Left kidney (tissue), 2 donors: Measurements from ENCODE around the gene CMBL. TPM values are rescaled to one million over a fixed set of nuclear protein-coding genes. Genes with fewer than 3 reads are reported as not detected.
"Not testable (repeated sequence)": the region's sequence is repeated elsewhere in the genome, so short reads cannot be mapped to it uniquely, and the experiment has no call there.

ENCODE experiments used
- DNase-seq: peaks from one replicate; pipeline ENCODE4 v3.0.0-alpha.2; 2013
- polyA plus RNA-seq: library from polyadenylated mRNA; unstranded; fragments of 120-200 nt; gene quantifications from one replicate; pipeline ENCODE4 v1.2.1, GENCODE V29; 2013; ENCODE audit not compliant: insufficient read length

The CMBL gene
- polyA plus RNA-seq, 1 donor = 39.6 TPM

DNA sequence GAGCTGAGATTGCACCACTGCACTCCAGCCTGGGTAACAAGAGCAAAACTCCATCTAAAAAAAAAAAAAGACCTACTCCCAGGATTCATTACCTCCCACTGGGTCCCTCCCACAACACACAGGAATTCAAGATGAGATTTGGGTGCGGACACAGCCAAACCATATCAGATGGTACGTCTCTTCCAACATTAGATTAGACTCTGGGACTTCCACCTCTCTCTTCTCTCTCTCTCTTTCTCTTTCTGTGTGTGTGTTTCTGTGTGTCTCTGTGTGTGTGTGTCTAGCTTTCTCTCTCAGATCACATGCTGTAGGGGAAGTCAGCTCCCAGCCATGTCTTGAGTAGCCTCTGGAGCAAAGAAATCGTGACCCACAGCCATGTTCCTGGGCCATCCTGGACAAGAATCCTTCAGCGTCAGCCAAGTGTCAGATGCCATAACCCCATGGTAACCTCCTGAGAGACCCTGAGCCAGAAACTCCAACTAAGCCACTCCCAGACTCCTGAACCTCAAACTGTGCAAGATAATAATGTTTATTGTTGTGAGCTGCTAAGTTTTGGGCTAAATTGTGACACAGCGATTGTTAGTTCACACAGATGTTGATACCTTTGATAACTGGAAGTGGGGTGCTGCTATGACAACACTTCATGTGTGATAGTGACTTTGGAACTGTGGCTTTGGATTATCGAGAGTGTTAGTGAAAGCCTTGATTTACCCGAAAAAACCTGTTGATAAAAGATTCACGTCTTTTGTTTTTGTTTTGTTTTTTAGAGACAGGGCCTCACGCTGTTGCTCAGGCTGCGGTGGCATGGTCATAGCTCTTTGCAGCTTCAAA is 4.1 kb upstream of the CMBL start:
- DNase-seq = no peak

- DNase-seq = not testable (repeated sequence)
Measured at GRCh38 chr5:10310835-10311570, 3.3 kb upstream of the CMBL start.

DNA sequence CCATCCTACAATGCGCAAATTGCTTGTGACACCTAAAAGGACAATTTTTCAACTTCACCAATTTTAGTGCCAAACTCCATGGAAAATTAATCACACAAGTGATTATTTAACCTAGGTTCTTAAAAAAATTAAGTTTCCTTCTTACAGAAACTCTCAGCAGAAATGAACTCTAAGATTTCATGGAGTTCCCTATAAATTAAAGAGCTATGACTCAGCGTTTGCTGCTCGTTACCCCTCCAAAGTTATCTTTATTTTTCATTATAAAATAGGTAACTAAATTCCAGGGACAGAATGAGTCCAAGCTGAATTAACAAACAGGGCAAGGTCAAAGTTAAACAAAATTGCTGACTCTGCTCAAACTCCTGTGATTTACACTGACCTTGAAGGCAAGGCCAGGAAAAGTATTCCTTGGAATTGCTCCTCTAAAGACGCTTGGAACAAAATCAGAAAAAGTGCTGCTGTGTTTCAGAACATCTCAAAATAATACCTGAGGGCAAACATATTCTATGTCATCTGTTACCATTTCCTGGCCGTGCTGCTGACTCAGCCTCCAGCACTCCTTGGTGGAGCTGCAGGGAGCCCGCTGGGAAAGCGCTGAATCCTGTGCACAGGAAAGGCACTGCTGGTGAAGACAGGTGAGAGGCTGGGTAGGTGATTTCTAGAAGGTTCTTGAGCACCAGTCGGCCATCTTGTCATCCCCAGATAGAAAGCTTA is 2.5 kb upstream of the CMBL start:
- no peak for DNase-seq

DNA sequence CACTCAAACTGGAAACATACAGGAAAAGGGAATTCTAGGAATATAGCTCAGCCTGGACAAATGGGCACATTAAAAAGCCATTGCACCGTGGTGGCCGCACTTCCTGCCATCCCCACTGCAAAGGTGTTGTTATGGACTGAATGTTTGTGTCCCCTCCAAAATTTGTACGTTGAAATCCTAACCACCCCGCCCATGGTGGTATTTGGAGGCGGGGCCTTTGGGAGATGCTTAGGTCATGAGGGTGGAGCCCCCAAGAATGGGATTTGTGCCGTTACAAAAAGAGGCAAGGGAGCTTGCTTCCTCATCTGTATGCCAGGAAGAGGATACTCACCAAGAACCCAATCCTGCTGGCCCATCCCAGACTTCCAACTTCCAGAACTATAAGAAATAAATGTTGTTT is 1.1 kb upstream of the CMBL start:
- no peak for DNase-seq

DNA sequence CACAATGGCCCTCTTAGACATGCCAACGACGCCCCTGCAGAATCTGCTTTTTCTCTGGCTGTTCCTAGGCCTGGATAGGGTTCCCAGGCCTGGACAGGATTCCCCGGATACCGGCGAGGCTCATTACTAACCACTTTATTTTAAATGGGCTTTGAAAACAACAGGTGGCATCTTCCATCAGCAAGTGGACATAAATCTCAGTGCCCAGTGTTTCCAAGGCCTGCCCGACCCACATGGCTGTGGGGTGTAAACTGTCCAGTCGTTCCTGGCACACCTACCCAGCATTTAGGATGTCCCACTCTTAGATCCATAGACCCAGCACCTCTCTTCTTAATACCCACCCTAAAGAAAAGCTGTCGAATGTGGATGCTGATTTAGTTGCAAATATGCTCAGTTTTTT is 896 bp downstream of the CMBL start:
- DNase-seq = no peak

DNA sequence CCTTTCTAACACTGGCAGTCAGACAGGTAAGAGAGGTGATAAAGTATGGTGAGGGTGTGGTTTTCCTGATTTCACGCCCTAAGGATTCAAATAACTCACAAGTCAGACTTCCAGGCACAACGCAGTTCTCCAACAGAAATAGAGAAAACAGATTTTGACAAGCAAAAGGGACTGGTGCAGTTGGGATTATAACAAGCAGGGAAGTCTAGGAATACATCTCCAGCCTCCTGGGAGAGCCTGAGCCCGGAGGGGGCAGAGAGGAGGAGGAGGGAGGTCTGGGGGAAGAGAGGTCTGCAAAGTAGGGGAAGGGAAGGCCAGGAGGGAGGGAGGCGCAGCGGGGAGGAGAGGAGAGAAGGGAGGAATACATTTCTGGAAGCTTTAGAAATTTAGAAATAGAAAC is 1.6 kb downstream of the CMBL start:
- no peak for DNase-seq

- no peak for DNase-seq
Measured at GRCh38 chr5:10304932-10305331, 2.8 kb downstream of the CMBL start.

DNA sequence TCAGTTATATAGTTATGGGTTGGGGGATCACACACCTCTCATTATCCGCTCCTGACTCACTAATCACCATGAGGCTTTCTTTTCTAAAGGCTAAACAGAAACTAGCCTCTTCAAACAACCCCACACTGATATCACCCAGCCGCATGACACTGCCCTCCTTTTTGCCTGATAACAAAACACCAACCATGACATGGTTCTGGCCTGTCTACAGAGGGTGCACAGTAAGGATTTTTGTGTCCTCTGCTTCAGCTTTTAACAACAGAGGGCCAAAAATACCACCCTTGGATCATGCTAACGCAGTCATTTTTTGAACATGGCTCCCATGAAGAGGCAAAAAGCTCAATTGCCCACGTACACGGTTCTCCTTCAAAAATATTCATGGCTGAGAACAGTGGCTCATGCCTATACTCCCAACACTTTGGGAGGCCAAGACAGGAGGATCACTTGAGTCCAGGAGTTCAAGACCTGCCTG is 4.0 kb downstream of the CMBL start:
- DNase-seq = no peak

GRCh38 chr5:10303201-10303600 is 4.5 kb downstream of the CMBL start:
- DNase-seq = no peak

GRCh38 chr5:10301842-10302610 is 5.7 kb downstream of the CMBL start:
- DNase-seq = no peak

- no peak for DNase-seq
Measured at GRCh38 chr5:10301266-10301665, 6.4 kb downstream of the CMBL start.

DNA sequence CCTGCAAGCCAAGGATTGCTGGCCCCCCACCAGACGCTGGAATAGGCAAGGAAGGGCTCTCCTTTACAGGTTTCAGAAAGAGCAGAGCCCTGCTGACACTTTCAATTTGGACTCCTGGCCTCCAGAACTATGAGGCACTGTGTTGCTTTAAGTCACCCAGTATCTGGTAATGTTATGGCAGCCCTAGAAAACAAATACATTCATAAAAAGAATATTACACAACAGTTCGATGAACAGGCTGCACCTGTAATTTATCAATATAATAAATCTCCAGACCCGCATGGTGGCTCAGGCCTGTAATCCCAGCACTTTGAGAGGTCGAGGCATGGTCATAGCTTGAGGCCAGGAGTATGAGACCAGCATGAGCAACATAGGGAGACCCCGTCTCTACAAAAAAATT is 7.5 kb downstream of the CMBL start:
- DNase-seq = no peak

- DNase-seq = no peak
Measured at GRCh38 chr5:10297646-10298204, 10.0 kb downstream of the CMBL start.

- no peak for DNase-seq
Measured at GRCh38 chr5:10295619-10296326, 11.9 kb downstream of the CMBL start.

GRCh38 chr5:10293907-10294662 is 13.6 kb downstream of the CMBL start:
- DNase-seq = no peak

GRCh38 chr5:10291692-10292339 is 15.9 kb downstream of the CMBL start:
- DNase-seq = no peak

DNA sequence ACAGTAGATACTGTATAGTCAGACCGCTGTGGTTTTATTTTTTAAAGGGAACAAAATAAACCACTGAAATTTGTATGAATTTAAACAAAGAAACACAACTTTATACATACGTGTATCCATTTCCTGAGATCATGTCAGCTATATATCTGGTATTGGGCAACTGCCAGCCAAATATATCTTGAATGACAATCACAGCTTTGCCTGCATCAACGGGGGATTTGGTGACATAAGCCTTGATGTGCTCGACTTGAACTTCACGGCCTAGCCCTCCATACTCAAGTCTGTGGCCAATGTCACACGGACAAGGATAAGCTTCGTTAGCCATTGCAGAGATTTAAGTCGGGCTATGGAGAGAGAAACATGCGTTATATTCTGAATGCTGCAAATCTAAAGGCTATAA is 17.3 kb downstream of the CMBL start:
- no peak for DNase-seq

- DNase-seq = no peak
Measured at GRCh38 chr5:10289991-10290390, 17.7 kb downstream of the CMBL start.

- DNase-seq = no peak
Measured at GRCh38 chr5:10289353-10289752, 18.3 kb downstream of the CMBL start.
